SKM-1 treated with dmso at 0.1 percent for 144 hours (cell line): ENCODE data around the gene MITD1.
"Not testable (repeated sequence)": the region's sequence is repeated elsewhere in the genome, so short reads cannot be mapped to it uniquely, and the experiment has no call there.

Experiments
- DNase-seq: peaks from one replicate; lab custom pipeline; 2025; ENCODE audit not compliant: unreplicated experiment; lab: John Stamatoyannopoulos, UW

MITD1 gene

GRCh38 chr2:99154643-99155536 lies 26.0 kb downstream of the MITD1 start, which contains the start of the genes LIPT1 and TSGA10:
Gene LIPT1, plus strand, starts transcription at chr2:99154967. Its CDS starts 6,991 bp downstream, at chr2:99161958.
Gene TSGA10, minus strand, starts transcription at chr2:99154942. Its CDS starts 45,503 bp downstream, at chr2:99109439.
- DNase-seq, result peak; percentile 65

- DNase-seq, result no peak
Measured at GRCh38 chr2:99153921-99154604, 26.8 kb downstream of the MITD1 start.

- no peak for DNase-seq
Measured at GRCh38 chr2:99152199-99152895, 28.5 kb downstream of the MITD1 start.

- peak; percentile 27 for DNase-seq
Measured at GRCh38 chr2:99150706-99151105, 30.2 kb downstream of the MITD1 start.

GRCh38 chr2:99141110-99142108 lies 39.4 kb downstream of the MITD1 start, which contains the start of gene C2orf15:
Gene C2orf15, plus strand, starts transcription at chr2:99141707. Its CDS starts 8,852 bp downstream, at chr2:99150559.
- peak; percentile 93 for DNase-seq

- peak; percentile 68 for DNase-seq
Measured at GRCh38 chr2:99140860-99141109, 40.1 kb downstream of the MITD1 start.

- no peak for DNase-seq
Measured at GRCh38 chr2:99140056-99140859, 40.6 kb downstream of the MITD1 start.

- DNase-seq, result no peak
Measured at GRCh38 chr2:99139003-99139402, 41.9 kb downstream of the MITD1 start.

GRCh38 chr2:99135044-99135556 lies 45.8 kb downstream of the MITD1 start:
- DNase-seq, result not testable (repeated sequence)

- peak; percentile 19 for DNase-seq
Measured at GRCh38 chr2:99127981-99128380, 52.9 kb downstream of the MITD1 start.
